ENCODE results near the gene FKTN.

GRCh38 chr9:105593145-105593544, 35.2 kb downstream of the FKTN start:
- TF ChIP-seq CTCF (IDR thresholded peaks at IDR 0.05) (no peak), POLR2A (IDR thresholded peaks at IDR 0.05) (no peak)
